HG03457 (cell line): ENCODE results near the gene IL6.
"Not testable (repeated sequence)": the region's sequence is repeated elsewhere in the genome, so short reads cannot be mapped to it uniquely, and the experiment has no call there.

Experiments
- ATAC-seq: cut with Tn5 transposase; IDR thresholded peaks from one replicate; pipeline ENCODE4 v1.9.1; 2021; ENCODE audit warnings: moderate number of reproducible peaks; ENCODE audit not compliant: unreplicated experiment

The IL6 gene

DNA sequence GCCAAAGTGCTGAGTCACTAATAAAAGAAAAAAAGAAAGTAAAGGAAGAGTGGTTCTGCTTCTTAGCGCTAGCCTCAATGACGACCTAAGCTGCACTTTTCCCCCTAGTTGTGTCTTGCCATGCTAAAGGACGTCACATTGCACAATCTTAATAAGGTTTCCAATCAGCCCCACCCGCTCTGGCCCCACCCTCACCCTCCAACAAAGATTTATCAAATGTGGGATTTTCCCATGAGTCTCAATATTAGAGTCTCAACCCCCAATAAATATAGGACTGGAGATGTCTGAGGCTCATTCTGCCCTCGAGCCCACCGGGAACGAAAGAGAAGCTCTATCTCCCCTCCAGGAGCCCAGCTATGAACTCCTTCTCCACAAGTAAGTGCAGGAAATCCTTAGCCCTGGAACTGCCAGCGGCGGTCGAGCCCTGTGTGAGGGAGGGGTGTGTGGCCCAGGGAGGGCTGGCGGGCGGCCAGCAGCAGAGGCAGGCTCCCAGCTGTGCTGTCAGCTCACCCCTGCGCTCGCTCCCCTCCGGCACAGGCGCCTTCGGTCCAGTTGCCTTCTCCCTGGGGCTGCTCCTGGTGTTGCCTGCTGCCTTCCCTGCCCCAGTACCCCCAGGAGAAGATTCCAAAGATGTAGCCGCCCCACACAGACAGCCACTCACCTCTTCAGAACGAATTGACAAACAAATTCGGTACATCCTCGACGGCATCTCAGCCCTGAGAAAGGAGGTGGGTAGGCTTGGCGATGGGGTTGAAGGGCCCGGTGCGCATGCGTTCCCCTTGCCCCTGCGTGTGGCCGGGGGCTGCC lies at the start of gene IL6:
Gene IL6, plus strand, starts transcription at position 294 of the 807 bp plus-strand sequence. Its CDS starts 63 bp downstream, at position 357.
- no peak for ATAC-seq

DNA sequence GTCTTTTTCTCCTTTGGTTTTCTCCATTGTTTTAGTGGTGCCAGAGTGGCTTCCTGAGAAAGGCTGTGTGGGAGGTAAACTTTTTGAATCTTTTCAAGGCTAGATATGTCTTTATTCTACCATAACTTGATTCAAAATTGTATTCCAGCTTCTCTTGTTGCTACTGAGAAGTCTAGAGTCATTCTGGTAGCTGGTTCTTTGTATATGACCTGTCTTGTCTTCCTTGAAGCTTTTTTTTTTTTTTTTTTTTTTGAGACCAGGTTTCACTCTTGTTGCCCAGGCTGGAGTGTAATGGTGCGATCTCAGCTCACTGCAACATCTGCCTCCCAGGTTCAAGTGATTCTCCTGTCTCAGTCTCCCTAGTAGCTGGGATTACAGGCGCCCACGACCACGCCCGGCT lies 49.7 kb upstream of the IL6 start:
- ATAC-seq: not testable (repeated sequence)

DNA sequence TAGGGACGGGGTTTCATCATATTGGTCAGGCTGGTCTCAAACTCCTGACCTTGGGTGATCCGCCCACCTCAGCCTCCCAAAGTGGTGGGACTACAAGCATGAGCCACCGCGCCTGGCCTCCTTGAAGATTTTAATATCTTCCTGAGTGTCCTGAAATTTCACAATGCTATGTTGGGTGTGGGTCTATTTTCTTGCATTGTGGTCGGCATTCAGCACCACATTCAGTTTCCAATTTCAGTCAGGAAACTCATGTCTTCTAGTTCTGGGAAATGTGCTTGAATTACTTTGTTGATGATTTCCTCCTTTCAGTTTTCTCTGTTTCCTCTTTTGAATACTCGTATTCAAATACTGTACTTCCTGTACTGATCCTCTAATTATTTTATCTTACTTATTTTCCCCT lies 49.3 kb upstream of the IL6 start:
- no peak for ATAC-seq

GRCh38 chr7:22680482-22680911 lies 46.5 kb upstream of the IL6 start:
- ATAC-seq: no peak

DNA sequence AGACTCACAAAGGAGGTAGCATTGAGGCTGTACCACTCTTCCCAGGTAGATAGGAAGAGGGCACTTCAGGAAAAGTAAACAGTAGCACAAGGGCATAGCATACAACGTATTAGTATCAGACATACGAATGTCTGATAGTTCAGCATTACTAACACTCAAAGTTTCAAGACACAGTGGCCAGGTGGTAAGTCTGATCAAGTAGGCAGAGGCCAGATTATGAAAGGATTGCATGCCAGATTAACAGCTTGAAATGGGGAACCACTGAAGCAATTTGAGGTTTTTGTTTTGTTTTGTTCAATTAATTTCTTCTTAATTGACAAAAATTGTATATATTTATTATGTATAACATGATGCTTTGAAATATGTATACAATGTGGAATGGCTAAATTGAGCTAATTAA lies 45.7 kb upstream of the IL6 start:
- no peak for ATAC-seq

- no peak for ATAC-seq
These were observed 44.9 kb upstream of the IL6 start for GRCh38 chr7:22681852-22682657.

DNA sequence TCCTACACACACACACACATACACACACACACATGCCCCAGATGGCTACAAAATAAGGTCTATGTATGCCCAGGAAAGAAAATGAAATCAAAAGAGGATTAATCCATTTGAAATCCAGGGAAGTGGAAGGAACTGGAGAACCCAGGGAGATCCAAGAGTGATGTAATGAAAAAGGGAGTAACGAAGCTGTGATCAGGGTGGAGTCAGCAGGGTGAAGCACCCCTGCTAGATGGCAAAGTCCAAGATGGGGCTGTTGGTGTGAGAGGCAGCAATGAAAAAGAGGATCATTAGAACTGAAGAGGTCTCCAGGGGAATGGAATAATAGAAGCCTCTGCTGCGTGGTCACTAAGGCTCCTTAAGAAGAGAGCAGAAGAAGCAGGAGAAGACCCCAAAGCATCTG lies 43.6 kb upstream of the IL6 start:
- no peak for ATAC-seq

DNA sequence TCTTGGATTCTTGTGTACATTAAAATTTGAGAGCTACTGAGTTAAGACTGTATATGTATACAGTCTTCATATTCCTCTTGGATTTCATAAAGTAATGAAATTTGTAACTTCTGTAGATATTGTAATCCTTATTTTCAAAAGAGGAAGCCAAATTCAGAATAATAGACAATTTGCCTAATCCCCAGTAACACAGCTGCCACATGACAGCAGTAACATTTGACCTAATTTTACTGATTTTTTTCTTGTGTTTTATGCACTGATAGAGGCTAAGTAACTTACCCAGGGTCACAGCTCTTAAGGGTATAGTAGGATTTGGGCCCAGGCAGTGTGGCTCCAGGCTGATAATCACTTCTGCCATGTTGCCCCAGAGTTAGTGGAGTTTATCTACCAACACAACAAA lies 40.4 kb upstream of the IL6 start:
- ATAC-seq: no peak

DNA sequence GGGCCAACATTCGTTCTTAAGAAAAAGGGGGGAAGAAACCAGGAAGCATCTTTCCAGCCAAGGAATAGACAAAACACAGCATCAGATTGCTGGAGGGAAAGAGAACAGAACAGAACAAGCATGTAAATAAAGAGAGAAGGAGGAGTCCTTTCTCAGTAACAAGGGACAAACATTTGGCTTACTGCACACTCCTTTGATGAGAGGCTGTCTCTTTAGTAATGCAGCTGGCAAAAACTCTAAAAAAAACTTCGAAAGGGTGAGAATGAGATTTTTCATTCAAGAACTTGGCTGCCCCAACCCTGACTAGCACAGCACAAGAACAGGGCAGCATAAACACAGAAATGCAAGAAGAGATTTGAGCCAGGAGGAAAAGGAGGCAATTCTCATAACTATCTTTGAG lies 38.9 kb upstream of the IL6 start:
- ATAC-seq: no peak

- not testable (repeated sequence) for ATAC-seq
These were observed 38.1 kb upstream of the IL6 start for GRCh38 chr7:22688934-22689333.

GRCh38 chr7:22694597-22695207 lies 32.3 kb upstream of the IL6 start:
- no peak for ATAC-seq

DNA sequence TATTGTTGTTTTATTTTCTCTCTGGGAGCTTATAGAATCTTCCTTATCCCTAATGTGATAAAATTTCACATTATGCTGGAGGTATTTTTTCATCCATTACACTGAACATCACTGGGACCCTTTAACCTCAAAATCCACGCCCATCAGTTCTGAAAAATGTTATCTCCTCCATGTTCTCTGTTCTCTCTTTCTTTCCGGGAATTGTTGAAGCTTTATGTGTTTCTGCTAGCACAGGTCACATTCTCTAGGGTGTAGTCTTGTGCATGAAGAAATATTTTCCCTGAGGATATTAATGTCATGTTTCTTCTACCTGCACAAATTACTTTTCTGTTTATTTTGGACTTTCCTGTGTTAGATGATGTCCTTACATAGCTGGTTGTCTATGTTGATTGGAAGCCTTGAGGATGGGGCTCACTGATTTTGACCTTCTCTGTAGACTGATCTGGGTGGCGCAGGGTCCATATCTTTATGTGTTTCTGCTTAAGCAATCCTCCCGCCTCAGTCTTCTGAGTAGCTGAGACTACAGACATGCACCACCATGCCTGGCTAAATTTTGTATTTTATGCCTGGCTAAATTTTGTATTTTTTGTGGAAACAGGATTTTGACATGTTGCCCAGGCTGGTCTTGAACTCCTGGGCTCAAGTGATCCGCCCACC lies 31.4 kb upstream of the IL6 start:
- no peak for ATAC-seq

DNA sequence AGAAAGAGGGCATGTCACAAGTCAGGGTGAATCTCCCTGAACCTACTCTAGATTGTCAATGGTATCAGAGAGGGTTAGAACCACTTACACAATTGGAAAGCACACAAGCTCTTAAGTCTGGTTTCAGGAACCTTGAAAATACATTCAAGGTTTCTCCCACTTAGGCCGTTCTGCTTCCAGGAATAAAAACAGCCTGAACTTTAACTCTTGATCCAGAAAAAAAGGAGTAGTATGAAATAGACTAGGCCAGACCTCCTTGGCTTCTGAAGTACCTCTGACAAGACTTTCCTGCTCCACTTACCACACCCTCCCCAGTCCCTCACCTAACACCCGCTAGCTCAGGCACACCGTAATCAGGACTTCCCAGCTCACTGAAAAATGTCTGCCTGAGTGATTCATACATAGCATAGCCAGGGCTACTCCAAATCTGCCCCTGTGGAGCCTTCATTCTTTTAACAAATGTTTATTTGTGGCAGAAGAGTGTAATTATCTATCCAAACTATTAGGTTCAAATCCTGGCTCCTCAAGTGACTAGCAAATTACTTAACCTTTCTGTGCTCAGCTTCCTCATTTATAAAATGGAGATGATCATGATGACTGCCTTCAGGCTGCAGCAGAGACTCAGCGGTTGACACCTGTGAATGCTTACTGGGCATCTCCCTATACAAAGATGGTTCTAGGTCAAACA lies 30.3 kb upstream of the IL6 start:
- ATAC-seq: no peak

- no peak for ATAC-seq
These were observed 29.6 kb upstream of the IL6 start for GRCh38 chr7:22697322-22697859.

- peak; percentile 59 for ATAC-seq
These were observed 29.0 kb upstream of the IL6 start for GRCh38 chr7:22697876-22698606.

DNA sequence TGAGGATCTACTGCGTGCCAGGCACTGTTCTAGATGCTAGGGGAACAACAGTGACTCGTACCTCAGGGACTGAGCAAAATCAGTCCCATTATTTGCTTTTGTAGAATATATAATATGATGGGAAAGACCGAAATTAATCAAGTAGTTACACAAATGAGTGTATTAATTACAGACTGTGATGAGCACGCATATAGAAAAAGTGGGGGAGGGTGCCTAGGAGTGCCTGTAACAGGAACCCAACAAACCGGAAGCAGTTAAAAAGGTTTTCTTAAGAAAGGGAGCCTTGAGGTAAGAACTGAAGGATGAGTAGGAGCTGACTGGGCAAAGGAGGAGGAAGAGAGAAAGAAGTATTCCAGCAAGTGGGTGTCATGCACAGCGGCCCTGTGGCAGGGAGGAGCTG lies 28.2 kb upstream of the IL6 start:
- no peak for ATAC-seq

- ATAC-seq: no peak
These were observed 26.4 kb upstream of the IL6 start for GRCh38 chr7:22700559-22701002.

DNA sequence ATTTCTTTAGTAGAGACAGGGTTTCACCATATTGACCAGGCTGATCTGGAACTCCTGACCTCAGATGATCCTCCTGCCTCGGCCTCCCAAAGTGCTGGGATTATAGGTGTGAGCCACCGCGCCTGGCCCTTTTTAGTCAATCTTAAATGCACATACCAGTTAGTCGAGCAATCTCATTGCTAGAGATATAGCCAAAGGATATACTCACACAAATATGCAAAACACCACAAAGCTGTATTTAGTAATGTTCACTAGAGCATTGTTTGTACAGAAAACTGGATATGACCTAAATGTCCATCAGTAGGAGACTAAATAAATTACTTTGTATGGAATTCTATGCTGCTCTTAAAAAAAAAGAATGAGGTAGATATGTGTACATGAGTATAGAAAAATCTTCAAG lies 24.5 kb upstream of the IL6 start:
- no peak for ATAC-seq

- ATAC-seq: not testable (repeated sequence)
These were observed 23.7 kb upstream of the IL6 start for GRCh38 chr7:22703107-22703855.
